Kidney capillary endothelial cell (primary cell): ENCODE data around the gene DNAJC7.
"Not testable (repeated sequence)": the region's sequence is repeated elsewhere in the genome, so short reads cannot be mapped to it uniquely, and the experiment has no call there.

Experiments
- DNase-seq: peaks from one replicate; pipeline ENCODE4 v3.0.0-alpha.2; 2018; ENCODE audit warnings: low spot score

The DNAJC7 gene

GRCh38 chr17:42041619-42042018, 24.4 kb upstream of the DNAJC7 start:
- DNase-seq: no peak

- DNase-seq: no peak
These were observed 23.6 kb upstream of the DNAJC7 start for GRCh38 chr17:42040818-42041217.

DNA sequence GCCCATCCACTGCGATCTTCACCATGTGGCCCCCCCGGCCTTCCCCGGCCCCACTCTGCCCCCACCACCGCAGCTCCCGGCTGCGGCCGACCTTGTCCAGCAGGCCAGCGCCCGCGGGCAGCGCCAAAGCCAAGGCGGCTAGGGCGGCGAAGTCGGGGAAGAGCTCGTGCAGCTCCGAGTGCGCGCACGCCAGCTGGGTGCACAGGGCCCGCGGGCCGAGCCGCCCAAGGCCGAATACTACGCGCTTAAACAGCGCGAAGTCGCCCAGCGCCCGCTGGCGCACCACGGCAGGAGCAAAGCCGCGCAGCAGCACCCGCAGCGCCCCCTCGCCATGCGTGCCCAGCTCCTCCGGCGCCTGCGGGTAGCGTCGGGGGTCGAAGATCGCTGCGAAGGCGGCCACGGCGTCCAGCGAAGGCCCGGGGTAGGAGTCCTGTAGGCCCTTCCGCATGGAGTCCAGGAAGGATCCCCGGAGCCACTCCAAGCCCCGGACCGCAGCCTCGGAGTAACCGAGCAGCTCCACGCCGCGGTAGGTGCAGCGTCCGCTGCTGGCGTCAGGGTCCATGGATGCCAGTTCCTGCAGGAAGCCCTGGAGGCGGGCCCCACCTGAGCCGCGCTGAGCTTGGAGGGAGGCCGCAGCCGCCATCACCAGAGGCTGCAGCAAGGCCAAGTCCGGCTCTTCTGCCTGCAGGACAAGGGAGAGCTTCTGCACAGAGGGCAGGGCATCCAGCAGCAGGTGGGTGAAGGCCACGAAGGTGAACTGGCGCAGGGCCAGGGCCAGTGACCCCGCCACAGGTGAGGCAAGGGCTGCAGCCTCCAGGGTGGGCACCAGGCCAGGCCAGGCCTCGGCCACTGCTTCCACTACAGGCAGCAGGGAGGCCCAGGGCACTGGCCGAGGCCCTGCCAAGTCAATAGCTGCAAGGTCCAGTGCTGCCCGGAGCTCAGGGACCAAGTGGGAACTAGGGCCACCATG, 22.8 kb upstream of the DNAJC7 start:
- no peak for DNase-seq

DNA sequence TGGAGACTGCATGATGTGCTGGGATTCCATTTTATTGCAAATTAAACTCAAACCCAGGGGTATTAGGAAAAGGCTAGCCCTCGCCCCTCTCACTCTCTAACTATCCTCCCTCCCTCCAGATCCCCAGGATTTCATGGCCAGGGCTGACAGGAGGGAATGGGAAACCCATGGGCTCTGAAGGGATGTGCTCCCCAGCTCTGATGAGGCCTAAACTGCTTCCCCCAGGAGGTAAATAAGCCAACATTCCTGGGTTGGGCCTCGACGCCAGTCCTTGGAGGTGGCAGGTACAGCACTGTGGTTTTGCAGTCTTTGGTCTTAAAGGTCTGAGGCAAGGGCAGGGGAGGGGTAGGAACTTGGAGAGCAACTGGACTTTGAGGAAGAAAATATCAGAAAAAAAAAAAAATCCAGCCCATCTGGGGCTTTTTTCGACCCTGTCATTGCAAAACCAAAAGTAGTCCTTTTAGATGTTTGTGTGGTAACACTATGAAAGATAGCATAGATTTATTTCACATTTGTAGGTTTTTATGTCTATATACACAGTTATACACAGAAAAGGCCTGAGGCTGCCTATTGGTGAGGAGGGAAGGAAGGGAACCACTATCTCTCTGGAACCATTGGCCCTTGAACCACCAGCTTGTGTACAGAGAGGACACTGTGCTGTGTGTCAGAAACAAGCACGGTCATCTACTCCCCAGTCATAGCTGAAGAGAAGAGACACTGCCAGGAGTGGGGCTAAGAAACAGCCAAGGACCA, 21.2 kb upstream of the DNAJC7 start:
- DNase-seq: no peak

- DNase-seq: no peak
These were observed 16.8 kb upstream of the DNAJC7 start for GRCh38 chr17:42034059-42034458.

DNA sequence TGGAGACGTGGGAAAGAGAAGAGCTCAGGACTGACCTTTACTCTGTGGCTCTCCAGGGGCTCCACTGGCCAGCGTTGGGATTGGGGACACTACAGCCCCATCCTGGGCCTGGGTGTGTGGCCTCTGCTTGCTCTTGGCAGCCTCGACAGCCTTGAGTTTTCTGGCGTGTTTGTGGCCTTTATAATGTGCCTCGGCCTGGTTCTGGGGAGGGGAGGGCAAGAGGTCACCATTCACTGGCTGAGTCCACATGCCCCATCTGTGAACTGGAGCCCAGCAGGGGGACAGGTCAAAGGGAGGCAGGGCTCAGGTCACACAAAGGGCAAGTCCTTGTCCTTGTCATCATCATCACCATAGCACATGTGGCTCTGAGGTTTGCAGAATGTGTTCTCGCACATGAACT, 14.3 kb upstream of the DNAJC7 start:
- DNase-seq: no peak

DNA sequence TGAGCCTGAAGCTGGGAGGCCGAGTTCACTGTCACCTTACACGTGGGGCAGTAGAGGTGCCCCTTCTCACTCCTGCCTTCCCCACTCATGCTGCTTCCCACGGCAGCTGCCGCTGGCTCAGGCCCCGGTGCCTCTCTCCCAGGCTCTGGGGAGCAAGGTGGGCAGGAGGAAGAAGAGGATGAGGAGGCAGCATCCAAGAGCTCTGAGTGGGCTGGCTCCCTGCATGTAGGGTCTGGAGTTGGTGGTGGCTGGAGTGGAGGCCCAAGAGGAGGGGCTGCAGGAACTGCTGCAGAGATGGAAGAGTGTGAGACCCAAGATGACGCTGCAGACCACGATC, 11.5 kb upstream of the DNAJC7 start:
- DNase-seq: no peak

GRCh38 chr17:42027961-42028790, 10.9 kb upstream of the DNAJC7 start:
- no peak for DNase-seq

DNA sequence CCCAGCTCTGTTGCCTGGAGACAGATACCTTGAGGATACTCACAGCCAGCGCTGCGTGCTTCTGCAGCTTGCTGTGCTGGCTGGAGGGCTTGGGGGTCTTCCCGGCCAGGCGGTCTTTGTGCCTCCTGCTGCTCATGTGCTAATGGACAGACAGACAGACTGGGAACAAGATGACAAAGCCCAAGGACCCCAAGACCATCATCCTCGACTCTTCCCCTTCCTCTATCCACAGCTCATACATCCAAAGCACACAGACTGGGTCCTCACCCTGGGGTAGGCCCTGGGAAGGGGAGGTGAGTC, 10.3 kb upstream of the DNAJC7 start:
- DNase-seq: no peak

DNA sequence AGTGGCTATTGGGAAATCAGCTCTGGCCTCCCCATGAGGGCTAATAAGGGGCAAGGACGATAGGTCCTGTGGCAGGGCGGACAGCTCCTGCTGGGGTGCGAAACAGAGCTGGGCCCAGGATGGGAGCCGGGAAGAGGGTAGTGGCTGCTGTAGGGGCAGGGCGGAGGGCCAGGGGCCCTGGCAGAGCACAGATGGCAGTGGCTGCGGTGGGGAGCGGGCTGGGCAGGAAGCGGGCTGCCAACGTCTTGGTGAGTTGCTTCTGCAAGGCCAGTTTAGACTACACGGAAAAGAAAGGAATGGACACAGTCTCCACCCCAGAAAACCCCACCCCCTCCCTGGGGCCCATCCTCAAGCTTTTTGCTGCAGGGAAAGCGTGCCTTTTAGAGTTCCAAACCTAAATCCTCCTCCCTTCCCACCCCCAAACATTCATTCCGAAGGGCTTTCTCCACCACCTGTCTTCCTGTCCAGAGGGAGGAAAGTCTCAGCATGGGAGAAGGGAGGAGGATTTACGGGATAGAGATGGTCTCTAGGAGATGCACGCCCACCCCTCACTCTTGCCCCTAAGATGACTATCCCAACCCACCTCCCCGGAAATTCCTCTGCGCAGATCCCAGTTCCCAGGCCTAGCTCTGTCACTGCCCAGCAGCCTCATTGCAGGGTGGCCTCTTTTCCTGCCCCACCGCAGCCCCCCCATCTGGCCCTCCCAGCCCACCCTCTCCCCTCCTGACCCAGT, 9.8 kb upstream of the DNAJC7 start:
- no peak for DNase-seq

- no peak for DNase-seq
These were observed 8.7 kb upstream of the DNAJC7 start for GRCh38 chr17:42025936-42026335.

GRCh38 chr17:42025191-42025579, 7.9 kb upstream of the DNAJC7 start:
- DNase-seq: no peak

- DNase-seq: peak; percentile 38
These were observed 6.5 kb upstream of the DNAJC7 start for GRCh38 chr17:42023524-42024349.

DNA sequence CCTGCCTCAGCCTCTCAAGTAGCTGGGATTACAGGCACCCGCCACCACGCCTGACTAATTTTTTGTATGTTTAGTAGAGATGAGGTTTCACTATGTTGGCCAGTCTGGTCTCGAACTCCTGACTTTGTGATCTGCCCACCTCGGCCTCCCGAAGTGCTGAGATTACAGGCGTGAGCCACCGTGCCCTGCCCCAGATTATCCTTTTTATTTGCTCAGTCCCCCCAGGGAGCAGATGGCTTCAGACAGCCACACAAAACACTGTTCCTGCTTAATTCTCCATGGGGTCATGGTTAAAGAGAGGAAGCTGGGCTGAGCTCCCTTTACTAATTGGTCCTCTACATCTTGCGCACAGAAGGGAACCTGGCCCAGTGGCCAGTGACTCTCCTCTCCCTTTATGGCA, 3.6 kb upstream of the DNAJC7 start:
- not testable (repeated sequence) for DNase-seq

DNA sequence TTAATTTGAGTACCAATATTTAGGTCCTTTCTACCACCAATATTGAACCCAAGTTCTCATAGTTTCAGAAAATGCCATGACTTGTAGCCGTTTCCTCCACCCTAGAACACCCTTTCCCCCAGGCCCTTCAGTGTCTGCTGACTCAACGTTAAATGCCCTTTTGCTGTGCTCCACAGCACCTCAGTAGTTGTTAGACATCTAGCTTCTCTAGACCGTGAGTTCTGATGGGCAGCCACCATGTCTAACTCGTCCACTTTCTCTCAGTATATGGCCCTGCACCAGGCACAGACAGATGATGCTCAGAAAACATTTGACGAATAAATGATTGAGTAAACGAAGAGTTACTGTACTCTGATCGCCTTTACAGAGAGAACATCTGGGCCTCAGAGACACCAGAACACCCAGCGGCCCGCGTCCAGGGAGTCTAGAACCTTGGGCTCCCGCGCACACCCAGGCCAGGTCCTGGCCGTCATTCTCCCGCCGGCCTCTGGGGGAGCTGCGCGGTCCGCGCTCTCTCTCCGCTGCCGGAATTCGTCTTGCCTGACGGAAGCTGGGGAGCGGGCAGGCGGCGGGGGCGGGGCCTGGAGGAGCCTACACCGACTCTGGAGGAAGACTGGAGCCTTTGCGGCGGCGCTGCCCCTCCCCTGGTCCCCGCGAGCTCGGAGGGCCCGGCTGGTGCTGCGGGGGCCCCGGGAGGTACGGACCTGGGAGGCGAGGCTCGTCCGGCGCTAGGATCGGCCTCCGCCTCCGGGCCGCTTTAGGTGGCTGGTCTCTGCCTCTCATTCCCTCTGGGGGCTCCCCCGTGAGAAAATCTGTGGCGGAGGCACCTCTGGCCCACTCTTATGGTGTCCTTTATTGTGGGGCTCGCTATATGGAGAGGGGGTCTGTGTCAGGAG, 2.5 kb upstream of the DNAJC7 start, which contains the start of gene NKIRAS2:
TSS of gene NKIRAS2 (plus strand) at position 582 of the 896 bp plus-strand sequence. CDS start 1,488 bp downstream, outside the sequence.
- DNase-seq: peak; percentile 90

DNA sequence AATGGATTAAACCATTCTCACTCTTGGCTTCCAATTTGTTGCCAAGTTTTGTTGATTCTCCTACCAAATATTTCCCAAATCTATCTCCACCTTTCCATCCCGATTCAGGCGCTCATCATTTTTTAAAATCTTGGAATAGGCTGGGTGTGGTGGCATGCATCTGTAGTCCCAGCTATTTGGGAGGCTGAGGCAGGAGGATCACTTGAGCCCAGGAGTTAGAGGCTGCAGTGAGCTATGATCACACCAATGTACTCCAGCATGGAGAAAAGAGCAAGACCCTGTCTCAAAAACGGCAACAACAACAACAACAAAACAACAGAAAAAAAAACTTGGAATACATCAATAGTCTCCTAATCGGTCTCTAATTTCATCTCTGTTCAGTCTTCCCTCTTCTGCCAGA, 1.7 kb upstream of the DNAJC7 start:
- no peak for DNase-seq

GRCh38 chr17:42018339-42018738, 1.1 kb upstream of the DNAJC7 start:
- DNase-seq: no peak

- peak; percentile 61 for DNase-seq
These were observed 594 bp upstream of the DNAJC7 start for GRCh38 chr17:42017866-42018200.

- DNase-seq: no peak
These were observed 818 bp downstream of the DNAJC7 start for GRCh38 chr17:42016411-42016831.

- DNase-seq: not testable (repeated sequence)
These were observed 3.5 kb downstream of the DNAJC7 start for GRCh38 chr17:42013740-42014139.
